Measurements from ENCODE around the gene WIZ. TPM values are rescaled to one million over a fixed set of nuclear protein-coding genes. Genes with fewer than 3 reads are reported as not detected.

The WIZ gene
- total and polyA plus RNA-seq, 4 donors, result 14.5 to 42.6 (median 23.3) TPM

GRCh38 chr19:15399234-15399515, 50.6 kb downstream of the WIZ start:
- Histone ChIP-seq H3K36me3 (ENCODE audit: control insufficient read depth in 4 of 4, insufficient read depth in 4 of 4, low read length in 4 of 4) (peaks cover 15 to 76% (median 45%) of the 10 kb centered on the region in 4 donors), H3K9ac (ENCODE audit: insufficient read depth in 1 of 2, low read length in 2 of 2) (no peak overlapping the region), H3K4me1 (ENCODE audit: control insufficient read depth in 5 of 5, insufficient read depth in 5 of 5, low read length in 5 of 5) (peaks cover 0 to 6% (median 0%) of the 10 kb centered on the region in 5 donors), H3K27me3 (ENCODE audit: control insufficient read depth in 3 of 3, insufficient read depth in 3 of 3, low read length in 2 of 3) (no peaks in the 10 kb centered on the region), H3K4me3 (no peak overlapping the region), H3K27ac (ENCODE audit: low read depth in 1 of 2, low read length in 1 of 2) (no peak overlapping the region), H3K9me3 (ENCODE audit: control insufficient read depth in 4 of 4, insufficient read depth in 3 of 4, low read length in 3 of 4) (no peaks in the 10 kb centered on the region)
- no peak for DNase-seq
- WGBS, 2 donors, result 92 to 97% methylated on average over 7 to 8 of the region's 8 CpGs
- no peak for TF ChIP-seq CTCF (IDR thresholded peaks at IDR 0.05; ENCODE audit: control extremely low read depth, extremely low read depth)
- no peak for ATAC-seq (ENCODE audit: insufficient read depth, low FRiP score)

GRCh38 chr19:15398501-15399233, 51.1 kb downstream of the WIZ start:
- DNase-seq (no peak), ATAC-seq (ENCODE audit: insufficient read depth, low FRiP score) (no peak)
- Histone ChIP-seq H3K4me1 (ENCODE audit: control insufficient read depth in 5 of 5, insufficient read depth in 5 of 5, low read length in 5 of 5) (peaks cover 0 to 3% (median 0%) of the 10 kb centered on the region in 5 donors), H3K27me3 (ENCODE audit: control insufficient read depth in 3 of 3, insufficient read depth in 3 of 3, low read length in 2 of 3) (no peaks in the 10 kb centered on the region), H3K9me3 (ENCODE audit: control insufficient read depth in 4 of 4, insufficient read depth in 3 of 4, low read length in 3 of 4) (no peaks in the 10 kb centered on the region), H3K9ac (ENCODE audit: insufficient read depth in 1 of 2, low read length in 2 of 2) (no peak overlapping the region), H3K36me3 (ENCODE audit: control insufficient read depth in 4 of 4, insufficient read depth in 4 of 4, low read length in 4 of 4) (peaks cover 15 to 76% (median 46%) of the 10 kb centered on the region in 4 donors), H3K4me3 (no peak overlapping the region), H3K27ac (ENCODE audit: low read depth in 1 of 2, low read length in 1 of 2) (no peak overlapping the region)
- 94 to 98% methylated on average over 41 to 50 of the region's 50 CpGs for WGBS, 2 donors
- TF ChIP-seq CTCF (IDR thresholded peaks at IDR 0.05; ENCODE audit: control extremely low read depth, extremely low read depth), result no peak

- ATAC-seq (ENCODE audit: insufficient read depth, low FRiP score) (no peak), DNase-seq (no peak)
- Histone ChIP-seq H3K9me3 (ENCODE audit: control insufficient read depth in 4 of 4, insufficient read depth in 3 of 4, low read length in 3 of 4) (no peaks in the 10 kb centered on the region), H3K27me3 (ENCODE audit: control insufficient read depth in 3 of 3, insufficient read depth in 3 of 3, low read length in 2 of 3) (no peaks in the 10 kb centered on the region), H3K36me3 (ENCODE audit: control insufficient read depth in 4 of 4, insufficient read depth in 4 of 4, low read length in 4 of 4) (peaks cover 17 to 73% (median 50%) of the 10 kb centered on the region in 4 donors), H3K9ac (ENCODE audit: insufficient read depth in 1 of 2, low read length in 2 of 2) (no peak overlapping the region), H3K4me1 (ENCODE audit: control insufficient read depth in 5 of 5, insufficient read depth in 5 of 5, low read length in 5 of 5) (no peaks in the 10 kb centered on the region), H3K27ac (ENCODE audit: low read depth in 1 of 2, low read length in 1 of 2) (no peak overlapping the region), H3K4me3 (no peak overlapping the region)
- no peak for TF ChIP-seq CTCF (IDR thresholded peaks at IDR 0.05; ENCODE audit: control extremely low read depth, extremely low read depth)
- 87 to 92% methylated on average over 11 of the region's 11 CpGs for WGBS, 2 donors
Measured at GRCh38 chr19:15397782-15398181, 52.0 kb downstream of the WIZ start.

DNA sequence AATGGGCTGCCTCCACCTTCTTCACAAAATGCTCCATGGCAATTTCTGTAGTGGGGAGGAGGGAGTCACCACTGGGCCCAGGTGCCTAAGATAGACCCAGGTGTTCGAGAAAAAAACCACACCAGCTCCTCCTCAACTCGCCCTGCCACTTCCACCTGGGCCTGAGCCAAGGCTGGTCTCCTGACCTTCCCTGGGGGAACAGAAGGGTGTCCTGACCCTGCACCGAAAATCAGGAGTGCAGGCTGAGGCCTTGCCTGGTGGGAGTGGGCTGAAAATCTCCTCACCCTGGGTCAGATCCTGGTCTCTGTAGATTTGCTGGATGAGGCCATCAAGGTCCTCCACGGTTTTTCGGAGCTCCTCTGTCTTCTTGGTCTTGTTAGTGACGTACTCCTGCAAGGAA, 52.5 kb downstream of the WIZ start:
- DNase-seq, result no peak
- ATAC-seq (ENCODE audit: insufficient read depth, low FRiP score), result no peak
- Histone ChIP-seq H3K4me1 (ENCODE audit: control insufficient read depth in 5 of 5, insufficient read depth in 5 of 5, low read length in 5 of 5) (no peaks in the 10 kb centered on the region), H3K9me3 (ENCODE audit: control insufficient read depth in 4 of 4, insufficient read depth in 3 of 4, low read length in 3 of 4) (no peaks in the 10 kb centered on the region), H3K27me3 (ENCODE audit: control insufficient read depth in 3 of 3, insufficient read depth in 3 of 3, low read length in 2 of 3) (no peaks in the 10 kb centered on the region), H3K27ac (ENCODE audit: low read depth in 1 of 2, low read length in 1 of 2) (no peak overlapping the region), H3K9ac (ENCODE audit: insufficient read depth in 1 of 2, low read length in 2 of 2) (no peak overlapping the region), H3K4me3 (no peak overlapping the region), H3K36me3 (ENCODE audit: control insufficient read depth in 4 of 4, insufficient read depth in 4 of 4, low read length in 4 of 4) (peaks cover 18 to 67% (median 45%) of the 10 kb centered on the region in 4 donors)
- WGBS, 2 donors, result 89% methylated on average over 6 of the region's 6 CpGs
- no peak for TF ChIP-seq CTCF (IDR thresholded peaks at IDR 0.05; ENCODE audit: control extremely low read depth, extremely low read depth)
